GM21423 (cell line): ENCODE data around the gene BLOC1S3.

Source experiments
- ATAC-seq: cut with Tn5 transposase; IDR thresholded peaks from one replicate; pipeline ENCODE4 v1.9.1; 2021; ENCODE audit warnings: mild to moderate bottlenecking, moderate library complexity; ENCODE audit not compliant: unreplicated experiment

BLOC1S3 gene

GRCh38 chr19:45145270-45146189 lies 33.1 kb upstream of the BLOC1S3 start:
- no peak for ATAC-seq

GRCh38 chr19:45146251-45146650 lies 32.3 kb upstream of the BLOC1S3 start:
- no peak for ATAC-seq

GRCh38 chr19:45146741-45147205 lies 31.8 kb upstream of the BLOC1S3 start:
- no peak for ATAC-seq

GRCh38 chr19:45147835-45148676 lies 30.5 kb upstream of the BLOC1S3 start:
- no peak for ATAC-seq

GRCh38 chr19:45149129-45149528 lies 29.5 kb upstream of the BLOC1S3 start:
- ATAC-seq: no peak

GRCh38 chr19:45150180-45150579 lies 28.4 kb upstream of the BLOC1S3 start:
- ATAC-seq: no peak

- no peak for ATAC-seq
Measured at GRCh38 chr19:45150751-45151281, 27.8 kb upstream of the BLOC1S3 start.

GRCh38 chr19:45151320-45151719 lies 27.3 kb upstream of the BLOC1S3 start:
- ATAC-seq: no peak

GRCh38 chr19:45151821-45152503 lies 26.6 kb upstream of the BLOC1S3 start:
- ATAC-seq: no peak

- ATAC-seq: no peak
Measured at GRCh38 chr19:45152504-45153338, 25.9 kb upstream of the BLOC1S3 start.

- ATAC-seq: no peak
Measured at GRCh38 chr19:45153339-45154063, 25.1 kb upstream of the BLOC1S3 start.

GRCh38 chr19:45154064-45154827 lies 24.3 kb upstream of the BLOC1S3 start:
- ATAC-seq: no peak

- no peak for ATAC-seq
Measured at GRCh38 chr19:45156011-45156630, 22.5 kb upstream of the BLOC1S3 start.

- no peak for ATAC-seq
Measured at GRCh38 chr19:45156751-45157150, 21.8 kb upstream of the BLOC1S3 start.

GRCh38 chr19:45158503-45159209 lies 19.9 kb upstream of the BLOC1S3 start:
- no peak for ATAC-seq

- no peak for ATAC-seq
Measured at GRCh38 chr19:45159210-45159970, 19.2 kb upstream of the BLOC1S3 start.

- ATAC-seq: no peak
Measured at GRCh38 chr19:45159971-45160324, 18.6 kb upstream of the BLOC1S3 start.
